NCI-H2029 treated with DMSO at 0.1 percent for 48 hours (cell line): Measurements from ENCODE around the gene SPECC1L.

ENCODE experiments used
- DNase-seq: peaks from one replicate; lab custom pipeline; 2025; lab: John Stamatoyannopoulos, UW

SPECC1L gene

DNA sequence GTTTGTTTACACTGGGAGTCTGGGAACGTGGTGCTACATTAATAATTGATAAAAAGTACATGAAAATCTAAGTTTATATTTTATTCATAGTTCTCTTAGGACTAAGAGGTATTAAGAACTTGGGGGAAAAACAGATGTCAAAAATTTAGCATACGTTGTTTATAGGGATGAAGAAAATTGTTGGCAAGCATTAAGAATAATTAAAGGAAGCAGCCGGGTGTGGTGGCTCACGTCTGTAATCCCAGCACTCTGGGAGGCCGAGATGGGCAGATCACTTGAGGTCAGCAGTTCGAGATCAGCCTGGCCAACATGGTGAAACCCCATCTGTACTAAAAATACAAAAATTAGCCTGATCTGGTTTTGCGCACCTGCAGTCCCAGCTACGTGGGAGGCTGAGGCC is 96.1 kb downstream of the SPECC1L start:
- DNase-seq: no peak

GRCh38 chr22:24367841-24368240 is 97.2 kb downstream of the SPECC1L start:
- DNase-seq: no peak

DNA sequence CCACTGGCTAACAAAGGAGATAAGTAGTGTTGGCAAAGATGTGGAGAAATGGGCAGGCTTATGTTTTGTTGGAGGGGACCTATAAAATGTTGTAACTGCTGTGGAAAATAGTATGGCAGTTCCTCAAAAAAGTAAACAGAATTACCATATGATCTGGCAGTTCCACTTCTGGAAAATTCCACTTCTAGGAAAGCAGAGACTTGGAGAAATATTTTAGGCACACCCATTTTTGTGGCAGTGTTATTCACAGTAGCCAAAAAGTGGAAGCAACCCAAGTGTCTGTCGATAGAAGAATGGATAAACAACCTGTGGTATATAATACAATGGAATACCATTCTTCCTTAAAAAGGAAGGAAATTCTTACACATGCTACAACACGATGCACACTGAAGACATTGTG is 99.8 kb downstream of the SPECC1L start:
- DNase-seq: no peak

DNA sequence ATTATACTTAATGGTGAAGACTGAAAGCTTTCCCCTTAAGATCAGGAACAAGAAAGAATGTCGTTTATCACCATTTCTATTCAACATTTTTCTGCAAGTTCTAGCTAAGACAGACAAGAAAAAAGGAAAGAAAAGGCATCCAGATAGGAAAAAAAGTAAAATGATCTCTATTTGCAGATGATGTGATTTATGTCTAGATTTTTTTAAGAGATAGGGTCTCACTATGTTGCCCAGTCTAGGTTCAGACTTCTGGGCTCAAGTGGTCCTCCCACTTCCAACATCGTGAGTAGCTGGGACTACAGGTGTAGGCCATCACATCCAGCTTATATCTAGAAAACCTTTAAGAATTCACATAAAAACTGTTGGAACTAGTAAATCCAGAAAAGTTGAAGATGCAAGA is 105.4 kb downstream of the SPECC1L start:
- no peak for DNase-seq

DNA sequence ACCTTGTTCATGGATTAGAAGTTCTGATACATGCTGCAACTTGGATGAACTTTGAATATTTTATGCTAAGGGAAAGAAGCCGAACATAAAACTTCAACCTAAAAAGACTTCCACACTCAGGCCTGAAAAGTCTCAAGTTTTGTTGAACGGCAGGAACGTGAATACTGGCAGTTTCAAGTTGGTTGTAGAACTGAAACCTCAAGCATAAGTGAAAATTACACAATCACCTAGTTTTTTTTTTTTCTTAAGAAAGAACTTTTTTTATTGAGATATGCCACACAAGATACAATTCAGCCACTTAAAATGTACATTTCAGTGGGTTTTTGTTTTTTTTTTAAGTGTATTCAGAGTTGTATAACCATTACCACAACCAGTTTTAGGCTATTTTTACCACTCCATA is 106.0 kb downstream of the SPECC1L start:
- no peak for DNase-seq

DNA sequence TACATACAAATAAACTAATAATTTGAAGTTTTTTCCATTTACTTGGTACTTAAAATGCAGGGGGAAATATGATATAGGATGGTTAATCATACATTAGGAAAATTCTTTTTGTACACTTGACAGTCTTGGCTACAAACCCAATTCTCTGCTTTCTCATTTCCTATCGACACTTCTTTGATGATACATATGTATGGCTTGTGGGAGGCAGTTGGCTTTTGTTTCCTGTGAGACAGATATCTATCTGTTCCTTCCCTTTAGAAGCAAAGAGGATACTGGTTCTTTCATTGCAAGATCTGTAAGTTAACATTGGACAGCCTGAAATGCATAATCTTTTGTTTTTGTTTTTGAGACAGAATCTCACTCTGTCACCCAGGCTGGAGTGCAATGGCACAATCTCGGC is 108.9 kb downstream of the SPECC1L start:
- DNase-seq: no peak

GRCh38 chr22:24380220-24380904 is 109.7 kb downstream of the SPECC1L start:
- no peak for DNase-seq

- no peak for DNase-seq
These were observed 110.2 kb downstream of the SPECC1L start for GRCh38 chr22:24380905-24381230.

- no peak for DNase-seq
These were observed 112.4 kb downstream of the SPECC1L start for GRCh38 chr22:24383061-24383460.

DNA sequence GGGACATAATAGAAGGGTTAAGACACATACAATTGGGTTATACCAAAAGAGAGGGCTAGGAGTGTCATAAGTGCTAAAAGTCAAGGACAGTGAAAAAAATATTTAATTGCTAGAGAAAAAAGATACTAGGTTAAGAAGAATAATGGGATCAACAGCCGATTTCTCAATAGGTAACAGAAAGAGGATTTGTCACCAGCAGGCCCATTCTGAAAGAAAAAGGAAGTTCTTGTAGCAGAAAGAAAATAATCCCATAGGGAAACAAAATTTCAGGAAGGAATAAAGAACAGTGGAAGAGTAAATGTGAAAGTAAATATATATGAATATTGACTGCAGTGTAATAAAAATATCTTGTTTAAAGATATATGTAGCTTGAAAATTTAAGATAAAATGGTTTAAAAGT is 113.5 kb downstream of the SPECC1L start:
- no peak for DNase-seq

- DNase-seq: no peak
These were observed 116.4 kb downstream of the SPECC1L start for GRCh38 chr22:24386937-24387471.

GRCh38 chr22:24389680-24390079 is 119.0 kb downstream of the SPECC1L start:
- no peak for DNase-seq

- no peak for DNase-seq
These were observed 119.5 kb downstream of the SPECC1L start for GRCh38 chr22:24390156-24390555.

- DNase-seq: no peak
These were observed 119.9 kb downstream of the SPECC1L start for GRCh38 chr22:24390576-24390975.

DNA sequence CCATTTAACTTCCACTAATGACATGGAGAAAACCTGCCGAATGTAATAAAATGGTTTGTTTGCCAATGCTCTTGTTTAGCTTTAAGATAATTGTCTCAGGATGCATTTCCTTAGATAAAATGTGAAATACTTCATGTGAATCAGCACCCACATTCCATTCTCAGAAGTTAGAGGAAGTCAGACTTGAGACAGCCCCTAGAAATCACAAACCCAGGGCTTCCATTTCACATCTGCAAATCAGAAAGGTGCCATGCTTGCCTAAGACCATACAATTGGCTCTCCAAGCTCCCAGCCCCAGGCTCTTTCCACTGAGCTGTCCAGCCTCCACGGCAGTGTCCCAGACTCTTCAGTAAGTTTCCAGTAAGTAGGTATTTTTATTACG is 121.2 kb downstream of the SPECC1L start:
- no peak for DNase-seq

DNA sequence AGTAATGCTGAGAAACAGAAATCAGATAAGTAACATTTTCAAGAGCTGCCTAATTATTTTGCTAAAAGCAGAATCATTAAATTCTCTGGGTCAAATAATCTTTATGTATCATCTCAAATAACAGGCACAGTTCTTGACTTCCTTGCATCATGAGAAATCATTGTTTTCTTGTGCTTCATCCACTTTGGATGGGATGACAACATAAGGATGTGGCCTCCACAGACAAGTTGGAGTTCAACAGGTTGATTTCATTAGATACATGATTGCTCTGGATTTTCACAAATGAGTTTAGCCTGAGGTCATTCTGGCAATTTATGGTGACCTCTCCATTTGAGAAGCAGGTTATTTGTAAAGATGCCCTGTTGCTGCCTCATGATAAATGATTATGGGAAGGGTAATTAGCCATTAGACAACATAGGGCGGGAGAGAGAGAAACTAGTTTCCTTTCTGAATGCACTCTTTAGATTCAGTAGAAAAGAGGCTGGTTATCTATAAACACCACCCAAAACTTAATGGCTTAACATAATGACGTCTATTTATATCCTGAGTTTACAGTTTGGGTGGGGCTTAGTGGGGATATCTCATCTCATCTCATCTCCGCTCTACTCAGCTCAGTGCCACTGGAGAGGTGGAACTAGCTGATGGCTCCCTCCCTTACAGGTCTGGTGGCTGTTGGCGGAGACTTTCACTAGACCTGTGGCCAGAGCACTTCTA is 121.7 kb downstream of the SPECC1L start:
- no peak for DNase-seq

DNA sequence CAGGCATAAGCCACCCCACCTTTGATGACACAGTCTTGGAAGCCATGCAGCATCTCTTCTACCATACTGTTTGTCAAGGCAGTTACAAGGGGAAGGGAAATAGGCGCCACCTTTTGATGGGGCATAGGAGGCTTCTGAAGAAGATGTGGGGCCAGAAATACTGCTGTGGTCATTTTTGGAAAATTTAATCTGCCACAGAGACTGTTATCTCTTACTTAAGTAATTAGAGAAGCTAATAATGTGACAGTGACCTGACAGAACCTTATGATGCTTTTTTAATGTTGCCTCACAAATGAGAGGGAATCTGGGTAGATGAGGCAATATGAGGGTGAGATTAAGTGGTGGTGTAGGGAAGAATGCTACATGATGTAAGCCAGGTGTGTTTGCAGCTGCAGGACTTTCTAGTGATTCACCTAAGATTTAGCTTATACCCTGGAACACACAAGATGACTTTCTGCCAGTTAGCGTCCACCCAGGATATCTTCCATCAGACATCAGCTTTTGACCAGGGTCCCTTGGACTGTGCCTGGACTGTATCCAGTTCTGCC is 122.5 kb downstream of the SPECC1L start:
- DNase-seq: no peak

GRCh38 chr22:24393848-24394247 is 123.2 kb downstream of the SPECC1L start:
- DNase-seq: no peak

- no peak for DNase-seq
These were observed 123.6 kb downstream of the SPECC1L start for GRCh38 chr22:24394254-24394653.

DNA sequence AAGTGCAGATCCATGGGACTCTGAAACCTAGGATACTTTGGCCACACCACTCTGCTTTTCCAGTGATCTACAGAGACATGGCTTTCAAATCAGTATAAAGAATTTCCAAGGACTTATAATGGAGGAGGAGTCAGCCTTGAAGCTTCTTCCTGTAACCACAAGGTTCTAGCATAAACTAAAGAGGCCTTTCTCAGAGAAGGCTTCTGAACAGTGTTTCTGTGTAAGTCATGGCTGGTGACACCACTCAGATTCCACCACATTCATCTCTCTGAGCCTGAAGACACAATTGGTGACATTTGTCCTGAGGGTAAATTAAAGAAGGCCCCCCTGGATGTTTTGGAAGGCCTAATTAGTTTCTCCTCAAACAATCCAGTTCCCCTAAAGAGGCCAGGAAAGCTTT is 127.8 kb downstream of the SPECC1L start:
- no peak for DNase-seq

- DNase-seq: no peak
These were observed 129.5 kb downstream of the SPECC1L start for GRCh38 chr22:24400034-24400725.

DNA sequence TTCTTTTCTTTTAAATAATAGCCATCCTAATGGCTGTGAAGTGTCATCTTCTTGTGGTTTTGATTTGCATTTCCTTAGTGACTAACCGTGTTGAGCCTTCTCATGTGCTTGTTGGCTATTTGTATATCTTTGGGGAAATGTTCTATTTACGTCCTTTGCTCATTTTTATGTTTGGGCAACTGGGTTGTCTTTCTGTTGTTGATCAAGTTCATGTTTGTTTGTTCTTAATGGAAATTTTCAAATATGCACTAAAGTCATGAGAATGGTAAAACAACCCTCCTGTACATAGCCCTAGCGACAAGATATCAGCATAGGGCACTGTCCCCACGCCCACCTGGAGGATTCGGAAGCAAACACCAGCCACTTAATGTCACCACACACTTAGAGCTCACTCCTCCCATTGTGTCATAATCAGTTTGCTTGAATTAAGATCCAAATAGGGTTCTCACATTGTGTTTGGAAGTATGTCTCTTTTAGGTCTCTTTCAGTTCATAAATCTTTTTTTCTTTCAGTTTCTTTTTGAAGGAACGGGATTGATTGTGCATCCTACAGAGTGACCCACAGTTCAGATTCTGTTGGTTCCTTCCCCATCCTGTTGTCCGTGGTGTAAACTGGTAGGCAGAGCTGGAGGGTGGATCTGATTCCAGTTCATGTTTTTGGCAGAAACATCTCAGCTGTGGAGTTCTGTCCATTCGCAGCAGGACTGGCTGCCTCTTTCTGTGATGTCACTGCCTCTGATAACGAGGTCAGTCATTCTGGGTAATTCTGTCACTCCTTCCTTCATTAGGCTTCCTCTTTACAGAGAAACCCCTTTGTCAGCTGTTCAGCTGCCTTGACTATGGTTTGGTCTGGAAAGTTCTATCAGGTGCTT is 130.3 kb downstream of the SPECC1L start:
- DNase-seq: no peak
